GM18517 (cell line): ENCODE measurements around the gene FZD4.
"Not testable (repeated sequence)": the region's sequence is repeated elsewhere in the genome, so short reads cannot be mapped to it uniquely, and the experiment has no call there.

Experiments used
- ATAC-seq: cut with Tn5 transposase; IDR thresholded peaks from one replicate; pipeline ENCODE4 v1.9.1; 2021; ENCODE audit warnings: mild to moderate bottlenecking, moderate library complexity; ENCODE audit not compliant: unreplicated experiment

The FZD4 gene

DNA sequence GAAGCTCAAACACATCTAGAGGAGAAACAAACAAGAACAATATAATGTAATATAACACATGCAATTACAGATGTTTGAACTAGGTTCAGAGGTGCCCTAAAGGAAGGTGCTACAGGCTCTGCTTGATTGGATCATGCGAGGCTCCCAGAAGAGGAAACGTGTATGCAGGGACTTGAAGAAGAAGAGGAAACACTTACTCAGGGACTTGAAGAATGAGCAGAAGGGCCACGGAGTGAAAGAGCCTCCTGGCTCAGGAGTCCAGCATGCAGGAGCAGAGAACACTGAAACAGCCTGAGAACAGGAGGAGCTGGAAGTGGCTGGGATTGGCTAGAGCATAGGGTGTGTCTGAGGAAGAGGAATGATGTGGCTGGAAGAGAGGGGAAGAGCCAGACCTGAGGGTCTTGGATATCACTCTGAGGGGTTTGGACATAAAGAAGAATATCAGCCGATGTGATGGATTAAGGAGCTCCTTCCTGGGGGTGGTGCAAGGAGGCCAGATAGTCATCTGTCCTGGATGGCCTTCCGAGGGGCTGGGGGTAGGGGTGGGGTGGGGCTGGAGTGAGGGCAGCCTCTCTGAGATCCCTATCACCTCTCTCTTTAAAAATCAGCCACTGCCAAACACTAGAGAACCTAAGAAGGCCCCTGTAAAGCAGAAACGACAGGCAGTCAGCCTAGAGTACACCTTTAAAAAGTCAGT is 16.8 kb downstream of the FZD4 start:
- no peak for ATAC-seq

DNA sequence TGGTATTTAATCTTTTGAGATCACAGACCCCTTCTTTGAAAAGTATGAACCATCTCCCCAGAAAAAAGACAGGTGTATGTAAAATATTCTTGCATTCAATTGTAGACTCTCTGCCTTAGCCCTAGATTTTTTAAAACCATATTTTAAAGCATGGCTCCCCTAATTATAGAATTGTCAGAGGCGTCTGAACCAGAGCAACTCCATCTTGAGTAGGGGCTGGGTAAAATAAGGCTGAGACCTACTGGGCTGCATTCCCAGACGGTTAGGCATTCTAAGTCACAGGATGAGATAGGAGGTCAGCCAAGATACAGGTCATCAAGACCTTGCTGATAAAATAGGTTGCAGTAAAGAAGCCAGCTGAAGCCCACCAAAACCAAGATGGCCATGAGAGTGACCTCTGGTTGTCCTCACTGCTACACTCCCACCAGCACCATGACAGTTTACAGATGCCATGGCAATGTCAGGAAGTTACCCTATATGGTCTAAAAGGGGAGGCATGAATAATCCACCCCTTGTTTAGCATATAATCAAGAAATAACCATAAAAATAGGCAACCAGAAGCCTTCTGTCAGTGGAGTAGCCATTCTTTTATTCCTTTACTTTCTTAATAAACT is 17.9 kb downstream of the FZD4 start:
- ATAC-seq, result not testable (repeated sequence)

DNA sequence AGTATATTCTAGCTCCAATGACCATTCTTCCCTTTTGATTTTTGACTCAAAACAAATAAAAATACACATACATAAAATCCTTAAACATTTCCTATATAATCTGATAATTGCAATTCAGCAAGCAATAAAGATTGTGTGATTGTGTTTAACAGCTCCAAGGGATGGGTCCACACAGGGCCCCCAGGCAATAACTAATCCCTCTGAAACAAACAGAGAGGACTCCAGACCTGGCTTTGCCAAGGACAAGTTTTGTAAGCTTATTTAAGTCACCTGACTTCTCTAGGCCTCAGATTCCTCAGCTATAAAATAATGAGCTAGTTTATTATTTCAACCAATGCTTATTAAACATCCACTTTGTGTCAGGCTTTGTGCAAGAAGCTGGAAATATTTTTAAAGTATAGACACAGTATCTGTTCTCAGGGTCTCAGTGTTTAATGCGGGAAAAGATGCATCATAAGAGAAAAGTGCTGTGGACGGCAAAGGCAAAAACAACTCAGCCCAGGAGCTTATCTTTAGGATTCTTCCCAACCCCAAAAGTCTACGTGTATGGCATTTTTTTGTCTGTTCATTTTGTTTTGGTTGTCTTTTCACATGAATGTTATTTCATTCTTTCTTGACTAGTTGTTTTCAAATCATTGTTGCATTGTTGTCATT is 20.1 kb downstream of the FZD4 start:
- ATAC-seq, result no peak

DNA sequence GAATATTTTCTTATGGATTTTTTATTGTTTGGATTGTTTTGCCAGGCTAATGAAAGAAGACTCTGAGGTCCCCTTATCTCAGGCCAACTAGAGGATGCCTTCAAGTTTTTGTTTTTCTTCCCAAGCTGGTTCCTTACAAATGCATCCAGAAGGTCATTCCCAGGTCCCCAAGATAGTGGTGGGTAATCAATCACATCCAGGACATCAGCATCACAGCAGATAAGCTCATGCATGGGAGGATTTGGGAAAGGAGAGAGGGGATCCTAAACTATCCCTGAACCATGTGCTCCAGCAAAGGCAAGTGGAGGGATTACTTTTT is 20.7 kb downstream of the FZD4 start:
- no peak for ATAC-seq

DNA sequence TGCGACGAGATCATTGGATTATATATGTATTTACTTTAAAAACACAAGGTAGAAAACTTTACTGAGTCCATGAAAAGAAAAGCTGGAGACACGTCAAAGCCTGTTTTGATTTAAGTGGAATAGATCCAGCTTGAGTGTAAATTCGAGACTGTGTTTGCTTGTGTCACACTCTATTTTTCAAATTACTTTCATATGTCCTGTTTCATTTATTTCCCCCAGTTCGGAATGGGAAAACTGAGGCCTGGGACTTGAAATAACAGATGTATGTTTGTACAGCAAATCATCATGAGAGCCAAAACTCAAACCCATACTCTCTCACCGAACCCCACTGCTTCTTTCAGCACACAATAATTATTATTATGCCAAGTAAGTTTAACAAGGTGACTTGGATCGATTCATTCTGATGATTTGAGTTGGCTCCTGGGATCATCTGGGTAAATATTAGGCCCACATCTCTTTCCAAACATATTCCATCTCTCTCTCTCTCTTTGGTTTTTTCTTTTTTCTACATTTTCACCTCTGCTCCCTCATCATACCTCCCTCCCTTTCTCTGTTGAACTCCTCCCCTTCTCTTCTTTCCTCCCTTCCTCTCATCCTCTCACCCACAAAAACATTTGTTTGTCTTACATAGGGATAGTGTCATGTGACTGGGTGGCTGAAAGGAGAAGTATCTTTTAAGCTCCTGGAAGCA is 21.2 kb downstream of the FZD4 start:
- ATAC-seq, result no peak

DNA sequence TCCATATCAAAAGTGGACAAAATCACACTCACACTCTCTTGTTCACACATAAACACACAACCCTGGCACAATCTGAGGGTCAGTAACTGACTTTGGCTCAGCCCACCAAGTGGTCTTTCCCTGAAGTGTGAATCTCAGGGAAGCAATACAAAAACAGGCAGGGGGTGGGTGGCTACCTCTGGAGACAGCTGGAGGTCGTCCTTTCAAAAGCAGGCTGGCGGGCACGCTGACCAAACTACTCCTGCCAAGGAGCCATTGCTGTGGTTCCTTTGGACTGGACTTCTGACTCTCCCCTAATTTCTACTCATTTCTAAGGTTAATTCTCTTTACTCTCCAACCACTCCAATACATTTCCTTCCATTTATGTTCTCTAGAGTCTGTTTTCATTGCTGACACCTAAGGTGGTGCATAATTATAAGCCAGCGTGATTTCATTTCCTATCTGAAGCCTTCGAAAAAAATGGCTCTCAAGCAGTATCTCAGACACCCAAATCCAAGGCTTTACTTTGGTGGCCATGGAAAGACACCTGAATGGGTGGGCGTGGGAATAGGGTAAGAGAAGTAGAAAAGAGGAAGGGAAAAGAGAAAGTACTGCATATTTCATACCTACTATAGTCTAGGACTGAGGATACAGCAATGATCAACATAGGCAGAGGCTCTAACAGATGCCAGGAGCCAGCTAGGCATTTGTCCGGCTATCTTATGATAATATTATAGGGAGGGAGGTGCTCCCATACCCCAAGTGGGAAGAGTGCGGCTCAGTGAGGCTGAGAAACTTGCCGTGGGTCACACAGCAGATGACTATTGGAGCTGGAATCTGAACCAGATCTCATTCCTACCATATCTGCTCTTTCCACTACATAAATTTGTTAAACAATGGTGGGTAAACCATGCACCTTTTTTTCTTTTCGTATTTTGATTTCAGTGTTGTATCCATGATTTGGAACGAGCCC is 22.0 kb downstream of the FZD4 start:
- ATAC-seq, result no peak

DNA sequence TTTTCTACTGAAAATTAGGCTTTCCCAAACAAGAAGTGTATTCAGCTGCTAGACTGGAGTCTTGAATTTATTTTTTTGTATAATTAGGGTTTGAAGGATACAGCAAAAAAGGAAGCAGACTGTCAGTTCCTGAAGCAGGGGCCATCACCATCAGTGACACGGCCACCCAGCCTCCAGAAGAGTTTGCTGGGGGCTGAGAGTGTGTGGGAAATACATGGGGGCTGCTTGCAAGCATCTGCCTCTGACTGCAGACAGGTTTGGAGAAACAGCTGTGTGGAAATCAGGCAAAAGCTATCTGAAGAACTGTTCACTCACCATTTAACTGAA is 23.0 kb downstream of the FZD4 start:
- ATAC-seq, result no peak

DNA sequence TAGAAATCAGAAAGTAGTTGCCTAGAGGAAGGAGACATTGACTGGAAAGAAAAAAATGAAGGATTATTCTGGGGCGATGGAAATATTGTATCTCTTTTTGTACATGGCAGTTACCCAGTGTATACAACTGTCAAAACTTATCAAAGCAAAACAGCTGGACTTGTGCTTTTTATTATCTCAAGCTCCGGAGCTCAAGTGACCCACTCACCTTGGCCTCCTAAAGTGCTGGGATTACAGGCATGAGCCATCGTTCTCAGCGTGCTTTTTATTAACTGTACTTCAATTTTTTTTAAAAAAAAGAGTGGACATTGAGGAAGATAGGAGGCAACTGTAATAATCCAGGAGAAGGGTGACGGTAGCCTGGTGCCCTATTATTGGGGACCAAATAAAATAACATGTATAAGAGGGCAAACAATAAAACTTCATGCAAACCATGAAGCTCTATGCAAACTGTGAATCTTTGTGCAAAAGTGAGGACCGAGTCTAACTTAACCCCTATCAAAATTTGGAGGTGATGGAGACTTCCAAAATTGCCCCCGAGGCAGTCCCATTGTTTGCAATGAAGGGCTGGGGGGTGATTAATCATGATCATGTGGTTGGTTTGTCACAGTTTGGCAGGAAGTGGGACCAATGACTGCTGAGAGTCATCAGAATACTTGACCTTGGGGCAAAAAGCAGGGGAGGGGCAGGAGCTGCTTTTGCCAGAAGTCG is 23.5 kb downstream of the FZD4 start:
- ATAC-seq, result no peak

DNA sequence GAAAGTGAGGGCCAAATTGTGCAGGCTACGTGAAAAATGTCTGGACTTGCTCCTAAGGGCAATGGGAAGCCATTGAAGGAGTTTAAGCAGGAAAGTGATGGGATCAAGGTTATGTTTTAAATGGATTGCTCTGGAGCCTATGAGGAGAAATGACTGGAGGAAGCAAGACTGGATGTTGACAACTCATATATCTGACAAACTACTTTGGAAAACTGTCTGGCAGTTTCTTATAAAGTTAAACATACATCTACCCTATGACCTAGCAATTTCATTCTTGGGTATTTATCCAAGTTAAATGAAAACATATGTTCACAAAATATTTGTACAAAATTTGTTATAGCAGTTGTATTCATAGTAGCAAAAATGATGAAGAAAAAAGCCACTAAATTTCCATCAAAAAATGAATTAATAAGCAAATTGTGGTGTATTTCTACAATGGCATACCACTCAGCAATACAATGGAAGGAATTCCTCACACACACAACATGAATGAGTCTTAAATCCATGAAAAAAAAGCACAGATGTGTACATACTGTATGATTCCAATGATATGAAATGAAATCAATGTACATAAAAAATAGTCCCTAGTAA is 24.1 kb downstream of the FZD4 start:
- no peak for ATAC-seq

DNA sequence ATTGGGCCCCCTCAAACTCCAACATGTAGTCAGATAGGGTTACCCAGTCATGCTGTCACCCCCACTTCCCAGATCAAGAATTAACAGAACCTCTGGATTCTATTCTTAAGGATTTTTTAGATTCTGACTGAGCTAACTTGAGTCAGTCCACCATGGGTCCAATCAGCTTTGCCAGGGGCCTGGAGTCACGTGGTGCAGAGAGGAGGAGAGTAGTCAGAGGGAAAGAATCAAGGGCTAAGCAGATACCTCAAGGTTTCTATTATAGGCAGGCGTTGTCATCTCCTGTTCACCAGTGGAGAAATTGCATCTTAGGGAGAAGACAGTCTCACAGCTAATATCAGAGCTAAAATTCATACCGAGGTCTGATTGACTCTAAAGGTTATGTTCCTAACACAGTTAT is 28.2 kb downstream of the FZD4 start:
- no peak for ATAC-seq

DNA sequence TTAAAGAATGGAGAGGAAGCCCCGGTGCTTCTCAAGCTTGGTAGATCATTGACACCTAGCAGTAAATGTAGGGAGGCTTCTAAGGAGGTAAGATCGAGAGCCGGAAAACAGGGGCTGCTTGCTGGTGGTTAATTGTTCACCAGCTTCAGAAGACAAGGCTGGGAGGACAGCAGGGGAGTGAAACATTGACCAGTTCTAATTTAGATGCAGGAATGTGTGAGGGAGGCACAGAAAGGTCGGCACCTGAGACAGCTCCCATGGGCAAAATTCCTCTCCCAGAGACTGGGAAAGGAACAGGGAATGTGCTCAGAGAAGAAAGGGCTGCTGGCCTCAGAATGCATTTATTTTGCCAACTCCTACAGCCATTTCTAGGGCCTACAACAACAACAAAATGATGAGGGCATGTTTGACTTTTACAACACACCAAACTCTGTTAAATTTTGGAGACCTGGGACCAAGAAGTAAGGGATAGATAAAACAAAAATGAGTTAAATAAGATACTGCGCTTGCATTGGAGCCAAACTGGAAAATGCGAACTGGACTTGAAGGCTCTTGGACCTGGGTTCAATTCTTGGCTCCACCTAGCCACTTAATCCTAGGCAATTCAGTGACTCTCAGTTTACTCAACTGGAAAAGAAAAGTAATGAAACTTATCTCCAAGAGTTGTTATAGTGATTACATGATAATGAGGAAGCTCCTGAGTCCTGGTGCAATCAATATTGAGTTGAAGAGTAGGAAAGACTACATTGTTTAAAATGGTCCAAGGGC is 31.0 kb downstream of the FZD4 start:
- no peak for ATAC-seq

DNA sequence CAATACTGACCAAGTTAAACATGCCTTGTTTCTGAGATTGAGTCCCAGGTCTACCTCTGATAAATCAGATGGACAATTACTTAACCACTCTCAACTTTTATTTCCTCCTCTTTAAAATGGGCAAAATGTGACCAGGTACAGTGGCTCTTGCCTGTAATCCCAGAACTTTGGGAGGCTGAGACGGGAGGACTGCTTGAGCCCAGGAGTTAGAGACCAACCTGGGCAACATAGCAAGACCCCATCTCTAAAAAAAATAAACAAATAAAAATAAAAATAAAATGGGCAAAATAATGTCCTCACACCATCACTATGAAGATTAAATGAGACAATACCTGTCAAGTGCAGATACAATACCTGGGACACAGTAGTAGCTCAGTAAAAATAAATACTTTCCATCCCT is 33.0 kb downstream of the FZD4 start:
- ATAC-seq, result no peak

DNA sequence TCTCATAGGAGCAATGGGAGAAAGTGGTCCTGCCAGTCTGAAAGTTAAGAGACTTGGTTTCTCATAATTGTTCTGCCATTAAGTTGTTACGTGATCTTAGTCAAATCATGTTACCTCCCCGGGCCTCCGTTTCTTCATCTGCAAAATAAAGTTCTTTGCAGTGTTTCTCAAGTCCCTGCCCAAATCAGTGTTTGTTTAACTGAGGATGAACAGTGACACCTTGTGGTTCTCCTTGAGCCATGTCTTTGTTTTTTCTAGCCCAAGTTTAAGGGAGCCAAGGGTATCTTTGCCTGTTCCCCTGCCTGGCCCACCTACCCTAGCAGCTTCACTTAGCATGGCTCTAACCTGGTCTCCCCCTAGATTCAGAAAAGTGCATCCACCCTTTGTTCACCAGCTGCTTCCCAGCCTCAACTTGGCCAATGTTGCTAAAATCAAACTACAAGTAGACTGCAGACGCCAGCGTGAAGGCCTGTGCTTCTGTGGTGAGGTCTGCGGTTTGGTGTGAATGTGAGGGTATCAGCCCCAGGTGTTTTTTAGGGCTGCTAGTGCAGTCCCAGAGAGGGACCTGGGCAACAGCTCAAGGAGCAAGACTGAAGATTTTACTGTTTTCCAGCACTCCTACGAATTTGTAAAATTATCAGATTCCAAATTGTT is 35.5 kb downstream of the FZD4 start:
- ATAC-seq, result no peak

DNA sequence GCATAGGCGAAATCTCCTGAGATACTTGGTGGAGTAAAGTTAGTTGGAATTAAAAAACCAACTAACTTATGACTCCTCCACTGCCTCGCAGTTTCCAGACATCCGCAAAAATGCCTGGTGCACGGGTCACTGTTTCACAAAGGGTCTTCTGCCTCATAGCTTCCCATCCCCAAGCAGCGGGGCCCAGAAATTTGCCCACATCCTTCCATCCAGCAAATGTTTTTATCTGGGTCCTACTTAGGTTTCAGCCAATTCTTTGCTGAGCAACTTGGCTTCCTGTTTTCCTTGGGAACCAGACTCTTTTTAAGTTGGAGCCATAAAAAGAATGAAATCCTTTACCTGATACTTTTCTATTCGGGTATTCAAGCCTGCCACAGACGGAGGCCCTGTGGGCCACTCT is 36.2 kb downstream of the FZD4 start:
- ATAC-seq, result no peak

DNA sequence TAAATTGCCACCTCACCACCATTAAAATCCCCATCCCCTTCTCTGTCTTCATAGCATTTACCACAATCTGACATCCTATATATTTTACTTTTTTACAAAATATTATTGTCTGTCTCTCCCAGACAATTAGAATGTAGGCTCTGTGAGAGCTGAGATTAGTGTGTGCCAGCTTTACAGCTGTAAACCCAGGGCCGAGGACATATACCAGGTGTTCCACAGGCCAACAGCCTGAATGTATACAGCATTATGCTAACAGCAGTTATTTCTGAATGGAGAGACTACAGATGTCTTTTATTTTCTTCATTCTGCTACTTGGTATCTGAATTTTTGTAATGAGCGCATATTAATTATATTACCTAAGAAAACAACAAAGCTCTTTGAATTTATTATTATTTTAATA is 36.7 kb downstream of the FZD4 start:
- ATAC-seq, result no peak

DNA sequence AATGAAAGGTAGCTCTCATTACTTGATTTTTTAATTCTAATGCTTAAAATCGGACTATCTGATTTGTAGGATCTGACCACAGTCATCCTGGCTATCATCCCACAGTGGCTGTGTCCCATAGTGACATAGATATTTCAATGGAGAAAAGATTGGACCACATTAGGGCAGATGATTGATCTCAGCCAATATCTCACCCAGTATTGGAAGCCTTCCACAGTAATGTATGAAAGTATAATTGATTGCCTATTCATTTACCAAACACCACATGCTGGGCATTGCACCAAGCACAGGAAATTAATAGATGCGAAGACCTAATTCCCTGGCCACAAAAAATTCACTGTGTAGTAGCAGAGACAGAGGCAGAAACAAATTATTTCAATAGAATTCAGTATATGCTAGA is 37.6 kb downstream of the FZD4 start:
- no peak for ATAC-seq

DNA sequence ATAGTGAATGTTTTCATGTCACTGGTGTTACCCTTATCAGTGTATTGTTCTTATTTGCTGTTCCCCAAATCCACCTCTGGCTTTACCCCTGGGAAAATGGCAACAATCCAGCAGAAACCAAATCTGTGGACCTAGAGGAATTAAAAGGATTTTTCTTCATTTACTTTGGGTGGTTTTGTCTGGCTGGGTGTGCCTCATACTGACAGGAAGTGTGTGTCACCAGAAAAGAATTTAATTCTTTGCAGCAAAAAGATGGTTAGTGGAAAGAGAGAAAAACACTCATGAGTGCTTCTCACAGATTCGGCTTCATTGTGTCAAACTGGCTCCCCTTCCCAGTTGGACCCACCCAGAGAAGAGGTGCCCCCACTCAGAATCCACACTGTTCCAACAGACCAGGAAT is 38.9 kb downstream of the FZD4 start:
- no peak for ATAC-seq

DNA sequence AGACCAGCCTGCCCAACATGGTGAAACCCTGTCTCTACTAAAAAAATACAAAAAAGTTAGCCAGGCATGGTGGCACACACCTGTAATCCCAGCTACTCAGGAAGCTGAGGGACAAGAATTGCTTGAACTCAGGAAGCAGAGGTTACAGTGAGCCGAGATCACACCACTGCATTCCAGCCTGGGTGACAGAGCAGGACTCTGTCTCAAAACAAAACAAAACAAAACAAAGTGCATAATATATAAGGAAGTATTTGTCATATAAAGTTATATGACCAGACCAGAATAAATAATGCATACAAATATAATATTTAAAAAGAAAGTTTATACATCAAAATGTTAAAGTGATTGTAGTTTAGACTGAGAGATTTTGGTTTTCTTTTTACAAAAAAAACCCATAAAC is 39.3 kb downstream of the FZD4 start:
- ATAC-seq, result not testable (repeated sequence)
